ENCODE data around the gene TBKBP1.

The TBKBP1 gene, protein sequence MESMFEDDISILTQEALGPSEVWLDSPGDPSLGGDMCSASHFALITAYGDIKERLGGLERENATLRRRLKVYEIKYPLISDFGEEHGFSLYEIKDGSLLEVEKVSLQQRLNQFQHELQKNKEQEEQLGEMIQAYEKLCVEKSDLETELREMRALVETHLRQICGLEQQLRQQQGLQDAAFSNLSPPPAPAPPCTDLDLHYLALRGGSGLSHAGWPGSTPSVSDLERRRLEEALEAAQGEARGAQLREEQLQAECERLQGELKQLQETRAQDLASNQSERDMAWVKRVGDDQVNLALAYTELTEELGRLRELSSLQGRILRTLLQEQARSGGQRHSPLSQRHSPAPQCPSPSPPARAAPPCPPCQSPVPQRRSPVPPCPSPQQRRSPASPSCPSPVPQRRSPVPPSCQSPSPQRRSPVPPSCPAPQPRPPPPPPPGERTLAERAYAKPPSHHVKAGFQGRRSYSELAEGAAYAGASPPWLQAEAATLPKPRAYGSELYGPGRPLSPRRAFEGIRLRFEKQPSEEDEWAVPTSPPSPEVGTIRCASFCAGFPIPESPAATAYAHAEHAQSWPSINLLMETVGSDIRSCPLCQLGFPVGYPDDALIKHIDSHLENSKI

DNA sequence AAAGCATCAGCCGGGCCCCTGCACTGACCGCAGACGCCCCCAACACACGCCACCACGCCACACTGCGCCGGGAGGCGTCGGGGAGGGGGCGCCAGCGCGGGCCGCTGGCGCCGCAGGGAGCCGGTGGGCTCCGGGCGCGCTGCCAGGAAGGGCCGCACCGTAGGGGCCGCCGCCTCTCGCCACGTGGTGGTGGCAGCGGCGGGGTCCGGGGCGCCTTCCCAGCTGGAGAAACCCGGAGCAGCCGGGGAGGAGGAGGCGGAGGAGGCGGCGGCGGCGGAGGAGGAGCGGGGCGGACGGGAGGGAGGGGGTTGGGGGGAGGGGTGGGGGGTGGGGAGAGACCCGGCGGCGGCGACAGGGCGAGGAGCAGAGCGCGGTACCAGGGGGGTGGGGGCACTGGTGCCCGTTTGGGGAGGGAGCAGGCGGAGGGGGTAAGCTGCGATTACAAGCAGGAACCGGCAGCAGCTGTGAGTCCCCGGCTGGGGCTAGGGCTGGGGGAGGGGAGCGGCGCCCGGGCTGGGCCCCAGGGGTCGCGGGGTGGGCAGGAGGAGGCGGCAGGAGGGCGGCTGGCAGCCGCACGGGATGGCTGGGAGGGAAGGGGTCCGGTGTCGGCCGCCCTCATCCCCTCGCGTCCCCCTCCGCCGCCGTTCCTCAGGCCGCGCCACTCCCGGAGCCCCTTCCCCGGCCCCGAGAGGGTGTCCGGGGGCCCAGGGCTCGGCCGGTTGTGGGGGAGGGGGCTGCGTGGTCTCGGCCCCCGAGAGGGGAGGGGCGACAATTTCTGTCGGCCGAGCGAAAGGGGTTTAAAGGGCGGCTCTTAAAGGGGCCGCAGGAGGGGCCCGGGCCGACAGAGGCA is at the start of gene TBKBP1:
Gene TBKBP1, plus strand, starts transcription at position 431 of the 850 bp plus-strand sequence. CDS start 1,952 bp downstream, outside the sequence.
- peak; percentile 49 to 72 for DNase-seq (ENCODE audit: low read depth in 2 of 2)

DNA sequence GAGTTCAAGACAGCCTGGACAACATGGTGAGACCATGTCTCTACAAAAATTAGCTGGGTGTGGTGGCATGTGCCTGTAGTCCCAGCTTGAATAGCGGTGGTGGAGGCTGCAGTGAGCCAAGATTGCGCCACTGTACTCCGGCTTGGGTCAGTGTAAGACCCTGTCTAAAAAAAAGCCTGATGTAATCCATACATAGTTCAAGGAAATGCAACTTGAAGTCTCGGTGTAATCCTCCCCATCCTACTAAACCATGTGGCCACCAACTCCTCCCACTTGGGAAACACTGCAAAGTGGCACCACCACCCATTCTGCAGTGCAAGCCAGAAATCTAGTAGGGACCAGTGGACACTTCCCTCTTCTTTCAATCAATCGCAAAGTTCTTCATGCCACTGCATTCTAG is 49.6 kb upstream of the TBKBP1 start:
- DNase-seq (ENCODE audit: low read depth in 2 of 2) = no peak

DNA sequence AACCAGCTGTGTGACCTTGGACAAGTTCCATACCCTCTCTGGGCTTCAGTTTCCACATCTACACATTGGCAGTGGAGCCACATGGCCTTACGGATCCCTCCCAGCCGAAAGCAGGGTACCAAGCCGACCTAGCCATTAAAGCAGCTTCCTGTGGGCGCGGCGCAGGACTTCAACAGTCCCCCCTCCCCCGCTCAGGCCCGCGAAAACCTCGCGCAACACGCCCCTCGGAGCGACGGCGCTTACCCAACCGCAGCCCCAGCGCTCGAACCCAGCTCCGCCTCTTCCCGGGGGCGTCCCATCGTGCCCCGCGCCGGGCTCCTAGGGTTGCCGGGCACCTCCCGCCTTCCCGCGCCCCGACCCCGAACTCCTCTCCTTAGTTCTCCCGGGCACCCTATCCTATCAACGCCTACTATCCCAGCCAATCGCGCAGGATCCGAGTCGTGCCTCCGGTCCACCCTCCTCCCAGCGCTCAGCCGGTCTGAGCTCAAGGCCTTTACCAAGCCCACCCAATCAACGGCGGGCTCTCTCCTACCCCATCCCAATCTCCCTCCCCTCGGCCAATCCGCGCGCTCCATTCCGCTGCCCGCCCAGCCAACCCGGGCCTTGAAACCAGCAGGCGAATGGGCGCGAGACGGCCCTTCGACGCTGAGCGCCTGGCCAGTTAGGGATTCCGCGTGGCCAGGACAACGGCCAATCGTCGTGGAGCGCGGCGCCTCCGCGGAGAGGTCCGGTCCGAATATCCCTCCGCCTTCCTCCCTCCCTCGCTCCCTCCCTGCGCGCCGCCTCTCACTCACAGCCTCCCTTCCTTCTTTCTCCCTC is 44.6 kb upstream of the TBKBP1 start, which contains the start of gene KPNB1:
Gene KPNB1, plus strand, starts transcription at position 767 of the 819 bp plus-strand sequence. CDS start 326 bp downstream, outside the sequence.
- DNase-seq (ENCODE audit: low read depth in 2 of 2) = peak; percentile 94 to 98

DNA sequence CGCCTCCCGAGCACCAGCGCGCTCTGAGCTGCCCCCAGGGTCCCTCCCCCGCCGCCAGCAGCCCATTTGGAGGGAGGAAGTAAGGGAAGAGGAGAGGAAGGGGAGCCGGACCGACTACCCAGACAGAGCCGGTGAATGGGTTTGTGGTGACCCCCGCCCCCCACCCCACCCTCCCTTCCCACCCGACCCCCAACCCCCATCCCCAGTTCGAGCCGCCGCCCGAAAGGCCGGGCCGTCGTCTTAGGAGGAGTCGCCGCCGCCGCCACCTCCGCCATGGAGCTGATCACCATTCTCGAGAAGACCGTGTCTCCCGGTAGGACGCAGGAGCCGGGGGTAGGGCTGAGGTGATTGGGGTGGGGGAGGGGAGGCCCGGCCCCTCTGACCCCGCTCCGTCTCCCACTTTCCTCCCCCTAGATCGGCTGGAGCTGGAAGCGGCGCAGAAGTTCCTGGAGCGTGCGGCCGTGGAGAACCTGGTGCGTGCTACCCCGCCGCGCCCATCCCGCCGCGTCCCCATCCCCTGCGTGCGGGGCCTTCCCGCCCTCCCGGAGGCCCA is 43.9 kb upstream of the TBKBP1 start:
- peak in 1 of 2 donors; percentile 14 for DNase-seq (ENCODE audit: low read depth in 2 of 2)

DNA sequence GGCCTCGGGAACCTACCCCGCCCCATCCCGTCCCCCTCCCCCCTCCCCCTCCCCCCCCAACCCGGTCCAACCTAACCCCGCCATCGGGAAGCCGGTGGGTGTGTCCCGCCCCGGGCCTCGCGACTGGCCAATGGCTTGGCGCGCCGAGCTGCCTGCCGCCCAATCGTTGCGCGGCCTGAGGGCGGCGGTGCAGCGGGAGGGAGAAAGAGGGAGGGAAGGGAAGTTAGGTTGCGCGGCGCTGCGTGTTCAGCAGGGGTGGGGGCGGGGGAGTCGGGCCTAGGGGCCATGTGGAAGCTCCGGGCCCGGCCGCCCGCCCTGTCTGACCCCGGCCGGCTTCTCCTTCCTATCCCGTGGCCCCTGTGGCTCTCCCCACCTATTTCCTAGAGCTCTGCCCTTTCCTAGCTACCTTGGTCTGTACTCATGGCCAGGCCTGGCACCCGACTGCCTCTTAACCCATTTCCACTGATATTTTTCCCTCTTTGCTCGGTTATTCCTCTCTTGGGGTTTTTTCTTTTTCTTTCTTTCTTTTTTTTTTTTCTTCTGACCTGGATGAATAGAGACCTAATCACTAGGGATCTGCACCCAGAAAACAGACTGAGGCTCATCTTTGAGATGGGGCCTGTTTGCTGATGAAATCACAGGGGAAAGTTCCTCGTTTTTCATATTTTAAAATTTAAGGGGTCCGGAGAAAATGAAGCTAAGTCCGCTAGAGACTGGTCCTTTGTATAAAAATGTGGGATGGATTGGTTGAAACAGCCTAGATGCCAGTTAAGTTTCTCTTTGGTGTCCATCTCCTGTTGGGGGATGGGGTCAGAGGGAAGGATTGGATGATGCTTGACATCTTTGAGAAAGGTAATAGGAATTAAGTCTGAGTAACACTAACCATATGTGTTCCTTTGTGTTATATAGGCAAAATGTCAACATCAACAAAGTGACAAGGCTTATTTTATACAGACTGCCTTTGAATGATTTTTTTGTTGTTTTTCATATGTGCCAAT is 43.1 kb upstream of the TBKBP1 start:
- DNase-seq (ENCODE audit: low read depth in 2 of 2) = peak; percentile 89 to 95

DNA sequence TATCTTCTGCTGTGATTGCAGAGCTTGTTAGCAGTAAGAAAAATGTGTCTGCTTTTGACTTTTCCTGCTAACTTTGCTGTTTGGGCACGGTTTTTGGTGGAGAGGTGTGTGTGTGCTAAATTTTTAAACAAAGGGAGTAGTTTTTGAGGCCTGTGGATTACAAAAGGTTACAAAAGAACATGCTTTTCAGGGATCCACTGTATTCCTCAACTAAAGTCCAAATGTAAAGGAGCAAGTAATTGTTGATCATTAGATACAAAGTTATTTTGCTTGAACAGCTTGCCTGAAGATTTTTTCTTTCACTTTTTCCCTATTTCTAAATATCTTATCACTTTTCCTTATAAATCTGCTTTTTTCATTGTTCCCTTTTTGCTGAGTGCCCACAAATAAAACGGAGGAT is 42.3 kb upstream of the TBKBP1 start:
- DNase-seq (ENCODE audit: low read depth in 2 of 2) = no peak

DNA sequence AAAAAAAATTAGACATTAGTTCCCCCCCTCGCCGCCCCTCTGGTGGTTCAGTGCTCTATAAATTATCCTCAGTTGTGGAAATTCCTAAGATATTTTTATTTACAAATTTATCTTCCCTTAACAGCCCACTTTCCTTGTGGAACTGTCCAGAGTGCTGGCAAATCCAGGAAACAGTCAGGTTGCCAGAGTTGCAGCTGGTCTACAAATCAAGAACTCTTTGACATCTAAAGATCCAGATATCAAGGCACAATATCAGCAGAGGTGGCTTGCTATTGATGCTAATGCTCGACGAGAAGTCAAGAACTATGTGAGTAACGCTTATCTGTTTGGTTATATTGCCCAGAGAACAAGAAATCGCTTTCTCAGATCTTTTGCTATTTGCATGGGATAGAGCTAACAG is 41.4 kb upstream of the TBKBP1 start:
- no peak for DNase-seq (ENCODE audit: low read depth in 2 of 2)

DNA sequence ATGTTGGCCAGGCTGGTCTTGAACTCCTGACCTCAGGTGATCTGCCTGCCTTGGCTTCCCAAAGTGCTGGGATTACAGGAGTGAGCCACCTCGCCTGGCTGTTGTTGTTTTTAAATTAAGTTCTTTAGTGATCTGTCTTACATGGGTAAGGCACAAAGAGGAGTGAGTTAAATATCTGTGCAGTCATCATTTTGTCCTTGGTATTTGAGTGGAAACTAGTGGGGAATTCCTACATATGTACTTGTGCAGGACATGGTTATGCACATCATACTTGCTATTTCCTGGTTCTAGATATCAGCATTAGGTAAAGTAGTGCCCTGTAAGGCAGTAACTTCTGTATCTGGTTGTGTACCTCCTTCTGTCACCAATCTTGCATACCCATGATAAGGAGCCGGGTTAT is 40.5 kb upstream of the TBKBP1 start:
- no peak for DNase-seq (ENCODE audit: low read depth in 2 of 2)

DNA sequence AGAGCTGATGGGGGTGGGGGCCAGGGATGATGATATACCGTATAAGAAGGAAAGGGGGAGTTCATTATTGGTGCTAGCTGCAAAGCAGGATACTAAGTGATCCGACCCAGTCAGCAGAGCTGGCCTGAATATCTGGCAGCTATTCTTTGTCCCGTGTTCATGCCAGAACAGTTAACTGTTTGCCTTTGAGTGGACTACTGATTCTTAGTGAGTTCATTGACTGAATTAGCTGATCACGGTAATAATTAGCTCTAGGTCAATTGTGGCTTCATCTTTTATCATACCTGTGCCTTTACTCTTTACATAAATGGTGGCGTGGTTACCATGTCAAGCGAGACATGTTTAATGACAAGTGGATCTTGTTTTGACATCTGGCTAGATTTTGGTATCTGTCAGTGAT is 39.0 kb upstream of the TBKBP1 start:
- DNase-seq (ENCODE audit: low read depth in 2 of 2) = no peak

DNA sequence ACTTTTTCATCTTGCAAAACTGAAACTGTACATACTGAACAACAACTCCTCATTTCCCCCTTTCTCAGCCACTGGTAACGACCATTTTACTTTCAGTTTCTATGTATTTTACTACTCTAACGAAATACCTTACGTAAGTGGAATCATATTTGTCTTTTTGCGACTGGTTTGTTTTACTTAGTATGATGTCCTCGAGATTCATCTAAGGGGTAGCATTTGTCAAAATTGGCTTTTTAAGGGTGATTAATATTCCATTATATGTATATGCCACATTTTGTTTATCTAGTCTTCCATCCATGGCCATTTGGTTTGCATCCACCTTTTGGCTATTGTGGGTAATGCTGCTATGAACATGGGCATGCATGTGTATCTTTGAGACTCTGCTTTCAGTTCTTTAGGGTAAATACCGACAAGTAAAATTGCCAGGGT is 33.9 kb upstream of the TBKBP1 start:
- no peak for DNase-seq (ENCODE audit: low read depth in 2 of 2)

DNA sequence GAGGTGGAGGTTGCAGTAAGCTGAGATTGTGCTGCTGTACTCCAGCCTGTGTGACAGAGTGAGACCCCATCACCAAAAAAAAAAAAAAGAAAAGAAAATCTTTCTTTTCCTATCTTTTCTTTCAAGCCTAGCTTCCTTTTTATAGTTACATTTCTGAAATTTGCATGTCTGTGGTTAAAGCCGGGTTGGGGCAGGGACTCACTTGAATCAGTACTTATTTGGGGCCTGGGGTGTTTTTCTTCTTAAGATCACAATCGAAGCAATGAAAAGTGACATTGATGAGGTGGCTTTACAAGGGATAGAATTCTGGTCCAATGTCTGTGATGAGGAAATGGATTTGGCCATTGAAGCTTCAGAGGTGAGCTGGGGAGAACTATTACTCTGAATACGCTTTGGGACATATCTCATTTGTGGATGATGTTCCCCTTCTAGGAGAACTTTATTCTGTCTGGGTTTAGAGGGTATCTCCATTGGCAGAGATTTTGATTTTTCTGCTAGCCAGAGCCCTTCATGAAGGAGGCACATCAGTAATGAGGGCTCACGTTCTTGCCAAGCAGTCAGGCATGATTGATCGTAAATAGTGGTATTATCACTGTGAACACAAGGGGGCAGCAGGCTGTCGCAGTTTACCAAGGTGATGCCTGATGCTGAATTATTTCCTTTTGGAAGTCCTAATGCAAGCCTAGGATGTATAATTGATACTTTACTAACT is 29.9 kb upstream of the TBKBP1 start:
- peak; percentile 30 to 53 for DNase-seq (ENCODE audit: low read depth in 2 of 2)

DNA sequence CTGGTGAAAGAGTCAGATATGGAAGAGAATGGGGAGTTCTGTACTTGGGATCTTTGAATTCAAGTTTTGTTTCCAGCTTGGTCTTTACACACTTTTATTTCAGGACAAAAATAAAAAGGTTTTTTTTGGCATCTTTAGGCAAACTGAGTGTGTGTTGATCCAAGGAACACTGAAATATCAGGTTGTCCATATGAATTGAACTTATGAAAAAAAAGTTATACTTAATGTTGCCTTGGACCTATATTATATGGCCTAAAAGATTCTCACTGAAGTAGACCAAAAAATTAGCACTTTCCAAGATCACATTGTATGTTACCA is 29.4 kb upstream of the TBKBP1 start:
- no peak for DNase-seq (ENCODE audit: low read depth in 2 of 2)

DNA sequence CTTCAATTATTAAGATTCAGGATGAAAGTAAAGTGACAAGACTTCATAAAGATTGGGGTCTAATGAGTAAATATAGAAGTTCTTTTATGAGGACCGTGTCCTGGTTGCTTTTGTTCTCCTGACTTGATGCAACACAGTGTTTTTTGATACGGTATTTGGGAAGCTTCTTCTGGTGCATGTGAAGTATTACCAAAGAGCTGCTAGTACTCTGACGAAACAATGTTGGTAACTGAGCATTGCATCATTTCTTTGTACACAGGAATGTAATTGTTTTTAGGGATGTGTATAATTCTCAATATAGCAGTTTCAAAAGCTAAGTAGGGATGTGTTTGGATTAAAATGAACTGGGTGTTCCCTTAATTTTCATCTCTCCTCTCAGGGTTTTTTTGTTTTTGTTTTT is 28.3 kb upstream of the TBKBP1 start:
- no peak for DNase-seq (ENCODE audit: low read depth in 2 of 2)

DNA sequence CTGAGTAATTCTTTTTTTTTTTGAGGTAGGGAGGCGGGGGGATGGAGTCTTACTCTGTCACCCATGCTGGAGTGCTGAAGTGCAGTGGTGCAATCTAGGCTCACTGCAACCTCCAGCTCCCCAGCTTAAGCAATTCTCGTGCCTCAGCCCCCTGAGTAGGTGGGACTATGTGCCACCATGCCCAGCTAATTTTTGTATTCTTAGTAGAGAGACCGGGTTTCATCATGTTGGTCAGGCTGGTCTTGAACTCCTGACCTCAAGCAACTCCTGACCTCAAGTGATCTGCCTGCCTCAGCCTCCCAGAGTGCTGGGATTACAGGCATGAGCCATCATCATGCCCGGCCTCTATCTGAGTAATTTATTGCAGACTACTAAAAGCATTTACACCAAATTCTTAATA is 24.9 kb upstream of the TBKBP1 start:
- no peak for DNase-seq (ENCODE audit: low read depth in 2 of 2)

DNA sequence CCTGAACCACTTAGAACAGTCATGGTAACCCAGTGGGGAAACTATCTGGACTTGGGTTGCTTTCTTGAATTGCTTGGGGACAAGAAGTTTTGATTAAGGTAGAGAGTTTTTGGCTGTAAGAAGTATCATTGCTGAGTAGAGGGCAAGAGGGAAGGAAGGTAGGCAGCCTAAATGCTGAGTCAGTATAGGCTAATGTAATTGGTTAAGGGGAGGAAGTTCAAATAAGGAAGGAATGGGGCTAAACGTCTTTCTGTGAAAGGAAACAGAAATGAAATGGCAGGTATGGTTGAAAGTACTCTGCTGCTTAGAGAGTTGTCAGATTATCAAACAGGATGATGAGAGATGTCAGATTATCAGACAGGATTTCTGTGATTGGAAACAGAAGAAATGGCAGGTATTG is 23.9 kb upstream of the TBKBP1 start:
- DNase-seq (ENCODE audit: low read depth in 2 of 2) = no peak

DNA sequence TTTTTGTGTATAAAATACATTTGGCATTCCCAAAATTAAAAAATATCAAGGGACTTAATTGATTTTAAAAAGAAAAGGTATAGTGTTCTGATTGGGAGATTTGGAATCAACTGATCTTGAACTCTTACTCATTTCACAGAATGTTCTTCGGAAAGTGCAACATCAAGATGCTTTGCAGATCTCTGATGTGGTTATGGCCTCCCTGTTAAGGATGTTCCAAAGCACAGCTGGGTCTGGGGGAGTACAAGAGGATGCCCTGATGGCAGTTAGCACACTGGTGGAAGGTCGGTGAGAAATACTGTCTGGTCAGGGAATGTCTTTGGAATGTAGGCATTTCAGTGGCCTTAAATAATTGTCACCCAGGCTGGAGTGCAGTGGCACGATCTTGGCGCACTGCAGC is 19.5 kb upstream of the TBKBP1 start:
- no peak for DNase-seq (ENCODE audit: low read depth in 2 of 2)

DNA sequence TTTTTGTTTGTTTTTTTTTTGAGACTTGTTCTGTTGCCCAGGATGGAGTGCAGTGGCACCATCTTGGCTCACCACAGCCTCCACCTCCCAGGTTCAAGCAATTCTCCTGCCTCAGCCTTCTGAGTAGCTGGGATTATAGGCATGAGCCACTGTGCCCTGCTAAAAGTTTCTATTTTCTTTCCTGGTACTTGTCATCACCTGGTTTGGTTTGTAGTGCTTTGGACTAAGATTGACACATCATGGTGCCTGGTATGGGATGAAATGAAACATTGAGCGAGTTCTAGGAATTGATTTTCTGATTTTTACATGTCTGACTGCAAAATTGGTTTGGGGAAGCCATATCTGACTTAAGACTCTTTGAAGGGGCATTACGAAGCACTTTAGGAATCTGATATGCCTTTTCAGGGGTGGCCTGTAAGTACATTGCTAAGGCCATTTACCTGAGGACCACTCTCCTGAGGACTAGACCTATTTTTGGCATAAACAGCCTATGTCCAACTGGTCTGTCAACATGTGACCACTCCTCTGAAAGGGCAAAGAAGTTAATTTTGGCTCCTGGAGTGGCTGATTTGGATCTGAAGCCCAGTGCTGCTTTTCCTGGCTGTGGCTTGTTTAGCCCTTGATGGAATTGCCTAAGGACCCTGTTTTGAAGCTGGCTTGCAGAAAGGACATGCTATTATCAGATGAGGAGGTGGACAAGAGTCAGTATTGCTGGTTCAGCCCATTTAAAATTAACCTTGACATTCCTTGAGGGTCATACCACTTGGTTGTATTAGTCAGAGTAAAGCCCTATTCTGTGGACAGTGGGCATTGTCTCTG is 18.4 kb upstream of the TBKBP1 start:
- DNase-seq (ENCODE audit: low read depth in 2 of 2) = no peak

DNA sequence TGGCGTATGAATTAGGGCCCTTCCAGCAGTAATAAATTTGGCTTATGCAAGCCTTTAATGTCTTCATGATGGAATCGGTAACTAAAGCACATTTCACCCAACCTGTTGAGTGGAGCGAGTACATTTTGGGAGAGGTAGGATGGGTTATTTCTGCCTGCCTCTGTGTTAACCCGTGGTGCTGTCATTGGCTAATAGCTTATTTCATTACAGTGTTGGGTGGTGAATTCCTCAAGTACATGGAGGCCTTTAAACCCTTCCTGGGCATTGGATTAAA is 17.8 kb upstream of the TBKBP1 start:
- DNase-seq (ENCODE audit: low read depth in 2 of 2) = no peak

Data from stimulated activated CD8-positive, alpha-beta memory T cell treated with anti-CD3 and anti-CD28 coated beads, Interleukin-7, amount 100 ng/mL, for 4 hours (primary cell).